Panc1 (cell line): ENCODE data around the gene RHEB. TPM values are rescaled to one million over a fixed set of nuclear protein-coding genes. Genes with fewer than 3 reads are reported as not detected.

Experiments
- ATAC-seq: fragments of 200-7000 bp; cut with Tn5 transposase; 2 replicates; pipeline ENCODE4 v1.9.1; 2020; ENCODE audit warnings: mild to moderate bottlenecking, moderate library complexity
- BruUV-seq: library from RNA; stranded (reverse); fragments of 400-500 nt; replicated peaks from 2 replicates; lab custom pipeline; 2021; lab: Mats Ljungman, UMichigan
- CTCF ChIA-PET: fragments of 300-600 bp; sonication (Branson Sonifier 250); formaldehyde crosslinking; loops from one replicate; lab custom pipeline; 2022; ENCODE audit warnings: antibody characterized with exemption; lab: Charles Lee
- POLR2A ChIA-PET: fragments of 300-600 bp; sonication (Branson Sonifier 250); formaldehyde crosslinking; loops from one replicate; lab custom pipeline; 2022; ENCODE audit warnings: antibody characterized with exemption; lab: Charles Lee
- DNase-seq: peaks from one replicate; pipeline ENCODE4 v3.0.0-alpha.2; 2010; ENCODE audit warnings: low read depth, low spot score
- H3K27ac ChIP-seq: 2 replicates; pipeline ENCODE4 v1.5.1; 2011; ENCODE audit warnings: mild to moderate bottlenecking, low read length, inconsistent platforms
- H3K27me3 ChIP-seq: fragments of 200-500 bp; sonication (Bioruptor generic); 2 replicates; pipeline ENCODE4 v1.6.0; 2014; ENCODE audit warnings: low read length, inconsistent platforms; ENCODE audit not compliant: control insufficient read depth, insufficient read depth
- H3K36me3 ChIP-seq: fragments of 200-500 bp; sonication (Bioruptor generic); 2 replicates; pipeline ENCODE4 v1.5.1; 2014; ENCODE audit warnings: inconsistent platforms, mild to moderate bottlenecking, low read length, moderate library complexity; ENCODE audit not compliant: control insufficient read depth, insufficient read depth
- H3K4me1 ChIP-seq: 2 replicates; pipeline ENCODE4 v1.5.1; 2011; ENCODE audit warnings: inconsistent platforms, mild to moderate bottlenecking, low read length, moderate library complexity; ENCODE audit not compliant: control insufficient read depth, insufficient read depth
- H3K4me3 ChIP-seq, 2 experiments: 2 replicates each; pipeline ENCODE4 v1.5.1; 2011 to 2012; ENCODE audit warnings: low read depth in 2 of 2, low read length in 2 of 2, mild to moderate bottlenecking in 2 of 2, inconsistent platforms in 1 of 2, moderate library complexity in 1 of 2
- H3K9me3 ChIP-seq: fragments of 200-500 bp; sonication (Bioruptor generic); 2 replicates; pipeline ENCODE4 v1.5.1; 2014; ENCODE audit warnings: low read depth, mild to moderate bottlenecking, inconsistent platforms, low read length, moderate library complexity; ENCODE audit not compliant: control insufficient read depth, insufficient read depth
- CTCF ChIP-seq: fragments of 450-650 bp; IDR thresholded peaks from 2 replicates; pipeline ENCODE4 v1.5.1; 2017; ENCODE audit warnings: mild to moderate bottlenecking
- POLR2AphosphoS5 ChIP-seq: IDR thresholded peaks from 2 replicates; pipeline ENCODE4 v1.6.1; 2012; ENCODE audit warnings: mild to moderate bottlenecking, low read depth, low read length, moderate library complexity
- REST ChIP-seq, 2 experiments: IDR thresholded peaks; 2 replicates each; pipeline ENCODE4 v1.6.1; 2011 to 2012; ENCODE audit warnings: low read depth in 2 of 2, control low read depth in 1 of 2, low read length in 1 of 2, mild to moderate bottlenecking in 1 of 2, moderate library complexity in 1 of 2; ENCODE audit not compliant: insufficient read depth in 1 of 2
- SIN3A ChIP-seq: IDR thresholded peaks from 2 replicates; pipeline ENCODE4 v1.6.1; 2012; ENCODE audit warnings: low read depth, mild to moderate bottlenecking, low read length, moderate library complexity, borderline replicate concordance; ENCODE audit not compliant: insufficient read depth
- TCF7L2 ChIP-seq: IDR thresholded peaks from 2 replicates; pipeline ENCODE4 v1.6.1; 2011; ENCODE audit warnings: mild to moderate bottlenecking, low read depth, low read length, inconsistent platforms
- in situ Hi-C: cut with HindIII; loops from 2 replicates; pipeline ENCODE4 v1.10.0; 2016; ENCODE audit warnings: low sequenced_read_pairs, low pct_unique_long_range_greater_than_20kb
- intact Hi-C: fragments of 100-400 bp; cut with micrococcal nuclease; formaldehyde crosslinking; loops from one replicate; pipeline ENCODE4 v1.10.0; 2022; ENCODE audit not compliant: unreplicated experiment
- total RNA-seq: library from RNA; stranded (reverse); gene quantifications from one replicate; pipeline ENCODE4 v1.2.1, GENCODE V29; 2021; ENCODE audit not compliant: unreplicated experiment

Gene RHEB
- total RNA-seq, 1 experiment from 2014 or later: 259 TPM

- Histone ChIP-seq H3K27ac (no peak overlapping the region), H3K4me1 (peaks cover 14% of the 10 kb centered on the region), H3K36me3 (no peaks in the 10 kb centered on the region), H3K9me3 (no peaks in the 10 kb centered on the region), H3K27me3 (no peaks in the 10 kb centered on the region), H3K4me3 (no peak overlapping the region)
- no peak for DNase-seq
- intact Hi-C loops (no loop called here), in situ Hi-C loops (no loop called here)
- ChIA-PET POLR2A (no interaction called here), CTCF (no interaction called here)
- no TSS peak for BruUV-seq
- ATAC-seq: no peak
- TF ChIP-seq SIN3A (no peak), POLR2AphosphoS5 (no peak), TCF7L2 (no peak), REST (IDR thresholded peaks at IDR 0.05; ENCODE audit: insufficient read depth in 1 of 2, low read depth in 2 of 2, low read length in 1 of 2) (no peak), CTCF (no peak)
Observed at GRCh38 chr7:151433721-151434400, 85.8 kb downstream of the RHEB start.

- Histone ChIP-seq H3K4me1 (peaks cover 24% of the 10 kb centered on the region), H3K27me3 (no peaks in the 10 kb centered on the region), H3K27ac (no peak overlapping the region), H3K4me3 (no peak overlapping the region), H3K9me3 (no peaks in the 10 kb centered on the region), H3K36me3 (no peaks in the 10 kb centered on the region)
- in situ Hi-C loops: no loop called here
- intact Hi-C loops: no loop called here
- no TSS peak for BruUV-seq
- no peak for TF ChIP-seq POLR2AphosphoS5
- no peak for TF ChIP-seq TCF7L2
- no peak for TF ChIP-seq SIN3A
- no peak for TF ChIP-seq REST (IDR thresholded peaks at IDR 0.05; ENCODE audit: insufficient read depth in 1 of 2, low read depth in 2 of 2, low read length in 1 of 2)
- TF ChIP-seq CTCF: no peak
- ATAC-seq: peak; percentile 54
- DNase-seq: no peak
- POLR2A ChIA-PET: no interaction called here
- CTCF ChIA-PET: no interaction called here
Observed at GRCh38 chr7:151432658-151433521, 86.8 kb downstream of the RHEB start.
